ENCODE measurements around the gene ECI1.

ECI1 gene

GRCh38 chr16:2295056-2295798 lies 43.8 kb upstream of the ECI1 start:
- Histone ChIP-seq H3K27me3 (ENCODE audit: insufficient read depth, low read length) (0 out of 2 replicates have a peak, but pooled peaks cover 7% of the 10 kb centered on the region), H3K4me1 (ENCODE audit: insufficient read depth, low read length, severe bottlenecking) (no peaks in the 10 kb centered on the region), H2AFZ (ENCODE audit: low read length) (no peak overlapping the region), H3K79me2 (ENCODE audit: insufficient read depth, low read length) (no peaks in the 10 kb centered on the region), H3F3A (ENCODE audit: insufficient read depth, low read length) (no peaks in the 10 kb centered on the region), H3K4me3 (ENCODE audit: low read depth, low read length, poor library complexity, severe bottlenecking) (no peak overlapping the region), H3K36me3 (ENCODE audit: insufficient read depth, low read length) (no peaks in the 10 kb centered on the region), H4K20me1 (ENCODE audit: insufficient read depth, low read length) (no peaks in the 10 kb centered on the region), H3K9me3 (ENCODE audit: low read length) (no peaks in the 10 kb centered on the region), H3K9ac (ENCODE audit: low read length) (no peak overlapping the region), H3K4me2 (ENCODE audit: low read length) (no peak overlapping the region), H3K27ac (ENCODE audit: low read depth, low read length, poor library complexity, severe bottlenecking) (no peak overlapping the region), H3K9me2 (ENCODE audit: low read depth, low read length) (no peaks in the 10 kb centered on the region)
- TF ChIP-seq EZH2 (IDR thresholded peaks at IDR 0.05; ENCODE audit: borderline replicate concordance, low read length) (no peak), CTCF (IDR thresholded peaks at IDR 0.05; ENCODE audit: low read length) (no peak)

GRCh38 chr16:2292221-2292620 lies 40.8 kb upstream of the ECI1 start:
- Histone ChIP-seq H3K9me3 (ENCODE audit: low read length) (no peaks in the 10 kb centered on the region), H4K20me1 (ENCODE audit: insufficient read depth, low read length) (no peaks in the 10 kb centered on the region), H3K4me3 (ENCODE audit: low read depth, low read length, poor library complexity, severe bottlenecking) (no peak overlapping the region), H3K36me3 (ENCODE audit: insufficient read depth, low read length) (no peaks in the 10 kb centered on the region), H3K79me2 (ENCODE audit: insufficient read depth, low read length) (no peaks in the 10 kb centered on the region), H3K27me3 (ENCODE audit: insufficient read depth, low read length) (no peaks in the 10 kb centered on the region), H3K27ac (ENCODE audit: low read depth, low read length, poor library complexity, severe bottlenecking) (no peak overlapping the region), H3K4me1 (ENCODE audit: insufficient read depth, low read length, severe bottlenecking) (no peaks in the 10 kb centered on the region), H3K4me2 (ENCODE audit: low read length) (no peak overlapping the region), H2AFZ (ENCODE audit: low read length) (no peak overlapping the region), H3F3A (ENCODE audit: insufficient read depth, low read length) (no peaks in the 10 kb centered on the region), H3K9ac (ENCODE audit: low read length) (no peak overlapping the region), H3K9me2 (ENCODE audit: low read depth, low read length) (no peaks in the 10 kb centered on the region)
- TF ChIP-seq EZH2 (IDR thresholded peaks at IDR 0.05; ENCODE audit: borderline replicate concordance, low read length) (no peak), CTCF (IDR thresholded peaks at IDR 0.05; ENCODE audit: low read length) (no peak)

GRCh38 chr16:2289282-2289681 lies 37.9 kb upstream of the ECI1 start:
- no peak overlapping the region for H3K4me3 ChIP-seq (ENCODE audit: low read depth, low read length, poor library complexity, severe bottlenecking)

More at GRCh38 chr16:2289282-2289681, 37.9 kb upstream of the ECI1 start:
- H3K79me2 ChIP-seq (ENCODE audit: insufficient read depth, low read length), result no peaks in the 10 kb centered on the region
- no peaks in the 10 kb centered on the region for H3K9me3 ChIP-seq (ENCODE audit: low read length)
- H2AFZ ChIP-seq (ENCODE audit: low read length), result no peak overlapping the region
- no peaks in the 10 kb centered on the region for H3K9me2 ChIP-seq (ENCODE audit: low read depth, low read length)
- no peak overlapping the region for H3K9ac ChIP-seq (ENCODE audit: low read length)
- no peaks in the 10 kb centered on the region for H3F3A ChIP-seq (ENCODE audit: insufficient read depth, low read length)
- H3K27ac ChIP-seq (ENCODE audit: low read depth, low read length, poor library complexity, severe bottlenecking), result no peak overlapping the region
- peaks cover 7% of the 10 kb centered on the region; the same call in 1 of the 2 replicates for H3K27me3 ChIP-seq (ENCODE audit: insufficient read depth, low read length)
- H3K36me3 ChIP-seq (ENCODE audit: insufficient read depth, low read length), result no peaks in the 10 kb centered on the region
- H3K4me2 ChIP-seq (ENCODE audit: low read length), result no peak overlapping the region
- no peaks in the 10 kb centered on the region for H4K20me1 ChIP-seq (ENCODE audit: insufficient read depth, low read length)
- TF ChIP-seq CTCF (IDR thresholded peaks at IDR 0.05; ENCODE audit: low read length) (no peak), EZH2 (IDR thresholded peaks at IDR 0.05; ENCODE audit: borderline replicate concordance, low read length) (no peak)
- H3K4me1 ChIP-seq (ENCODE audit: insufficient read depth, low read length, severe bottlenecking), result no peaks in the 10 kb centered on the region
